T-helper 1 cell treated with Interleukin-12 subunit alpha and Interleukin-12 subunit beta and Interleukin-4 antibody, amounts not matched to agents 30 ng/mL and 1 ng/mL, for 36 hours (primary cell): ENCODE data around the gene DISP3. TPM values are rescaled to one million over a fixed set of nuclear protein-coding genes. Genes with fewer than 3 reads are reported as not detected.

Experiments
- intact Hi-C: fragments of 100-400 bp; cut with micrococcal nuclease; formaldehyde crosslinking; loops from one replicate; pipeline ENCODE4 v1.15.1; 2024
- total RNA-seq: library from RNA; stranded (reverse); gene quantifications from 2 replicates; pipeline ENCODE4 v1.2.3, GENCODE V29; 2022

DISP3 gene
- total RNA-seq, 1 donor from 2014 or later = 0.20 TPM

DNA sequence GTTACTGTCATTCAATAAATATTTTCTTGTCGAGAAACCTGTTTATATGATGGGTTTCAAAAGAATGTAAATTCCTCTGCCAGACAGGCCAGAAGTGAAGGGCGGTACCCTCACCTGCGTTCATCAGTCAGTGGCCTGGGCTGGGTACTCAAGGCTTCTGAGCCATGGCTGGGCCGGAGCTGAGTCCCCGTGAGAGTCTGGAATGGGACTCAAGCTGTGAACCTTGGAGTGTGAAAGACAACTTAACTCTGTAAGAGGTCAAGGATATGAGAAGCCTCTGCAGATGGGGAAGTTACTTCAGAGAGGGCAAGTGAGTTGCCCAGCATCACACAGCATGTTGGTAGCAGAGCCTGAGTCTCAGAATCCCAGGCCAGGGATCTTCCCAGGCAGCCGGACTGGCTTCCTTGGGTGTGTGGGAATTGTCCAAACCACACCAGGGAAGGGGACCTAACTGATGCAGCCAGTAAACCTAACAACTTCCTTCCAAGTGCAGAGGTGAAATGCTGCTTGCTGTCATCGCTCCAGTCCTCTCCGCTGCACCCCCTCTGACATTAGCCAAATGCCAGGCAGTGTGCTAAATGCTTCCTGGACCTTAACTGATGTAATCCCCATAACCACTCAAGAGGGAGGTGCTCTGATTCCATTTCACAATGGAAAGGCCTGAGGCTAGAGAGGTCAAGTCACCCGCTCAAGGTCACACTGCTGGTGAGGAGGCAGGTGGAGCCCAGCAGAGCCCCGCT, 4.8 kb downstream of the DISP3 start:
- intact Hi-C loops = no loop called here

DNA sequence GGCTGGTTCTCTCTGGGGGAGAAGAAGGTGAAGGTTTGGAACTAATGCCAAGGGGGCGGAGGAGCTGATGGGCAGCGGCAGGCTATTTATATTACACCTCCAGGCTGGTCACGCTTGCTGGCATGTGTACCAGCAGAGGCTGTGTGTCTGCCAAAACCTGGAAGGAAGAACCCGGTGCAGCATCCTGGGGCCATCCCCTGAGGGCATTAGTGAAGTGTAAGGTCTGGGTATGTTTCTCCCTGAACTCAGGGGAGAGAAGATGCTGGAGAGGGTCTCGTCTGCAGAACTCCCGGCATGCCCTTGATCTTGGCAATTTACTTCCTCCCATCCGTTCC, 5.3 kb downstream of the DISP3 start:
- intact Hi-C loops = no loop called here

DNA sequence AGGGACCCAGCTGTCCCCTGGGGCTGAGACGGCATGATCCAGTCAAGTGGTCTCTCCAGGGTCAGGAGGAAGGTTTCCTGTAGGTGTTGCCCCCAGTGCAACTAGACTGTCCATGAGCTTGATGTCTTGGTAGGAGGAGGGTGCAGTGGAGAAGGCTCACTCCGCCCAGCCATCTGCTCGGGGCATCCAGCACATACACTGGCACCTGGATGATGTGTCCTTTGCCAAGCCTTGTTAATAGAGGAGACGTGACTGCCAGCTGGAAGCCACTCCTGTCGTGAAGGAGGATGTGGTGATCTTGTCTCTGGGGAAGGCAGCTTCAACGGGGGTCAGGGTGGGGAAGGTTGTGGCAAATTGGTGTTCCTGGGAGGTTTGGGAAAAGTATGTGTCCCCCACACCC, 6.2 kb downstream of the DISP3 start:
- intact Hi-C loops = no loop called here

DNA sequence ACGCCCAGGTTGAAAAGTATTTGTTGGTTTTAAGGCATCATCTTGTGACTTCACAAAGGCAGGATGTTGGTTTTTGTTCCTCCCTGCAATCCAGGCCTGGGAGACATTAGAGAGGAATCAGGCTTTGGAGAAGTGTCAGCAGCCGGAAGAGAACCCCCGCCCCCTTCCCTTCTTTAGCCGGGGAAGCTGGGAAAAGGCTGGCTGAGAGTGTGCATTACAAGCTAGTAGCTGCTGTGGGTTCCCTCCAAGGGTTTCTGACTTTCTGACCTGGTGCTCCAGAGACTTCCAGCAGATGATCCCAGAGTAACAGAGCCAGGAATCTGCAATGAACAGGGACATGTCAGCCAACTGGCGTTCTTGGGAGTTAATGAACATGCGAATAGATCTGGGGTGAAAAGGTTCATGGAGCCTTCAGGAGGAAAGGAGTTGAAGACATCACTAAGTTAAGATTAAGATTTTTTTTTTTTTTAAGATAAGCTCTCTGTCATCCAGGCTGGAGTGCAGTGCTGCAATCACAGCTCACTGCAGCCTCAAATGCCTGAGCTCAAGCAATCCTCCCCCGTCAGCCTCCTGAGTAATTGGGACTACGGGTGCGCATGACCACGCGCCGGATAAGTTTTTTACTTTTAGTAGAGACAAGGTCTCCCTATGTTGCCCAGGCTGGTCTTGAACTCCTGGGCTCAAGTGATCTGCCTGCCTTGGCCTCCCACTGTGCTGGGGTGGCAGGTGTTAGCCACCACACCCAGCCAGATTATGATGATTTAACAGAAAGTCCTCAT, 7.5 kb downstream of the DISP3 start:
- intact Hi-C loops = no loop called here

DNA sequence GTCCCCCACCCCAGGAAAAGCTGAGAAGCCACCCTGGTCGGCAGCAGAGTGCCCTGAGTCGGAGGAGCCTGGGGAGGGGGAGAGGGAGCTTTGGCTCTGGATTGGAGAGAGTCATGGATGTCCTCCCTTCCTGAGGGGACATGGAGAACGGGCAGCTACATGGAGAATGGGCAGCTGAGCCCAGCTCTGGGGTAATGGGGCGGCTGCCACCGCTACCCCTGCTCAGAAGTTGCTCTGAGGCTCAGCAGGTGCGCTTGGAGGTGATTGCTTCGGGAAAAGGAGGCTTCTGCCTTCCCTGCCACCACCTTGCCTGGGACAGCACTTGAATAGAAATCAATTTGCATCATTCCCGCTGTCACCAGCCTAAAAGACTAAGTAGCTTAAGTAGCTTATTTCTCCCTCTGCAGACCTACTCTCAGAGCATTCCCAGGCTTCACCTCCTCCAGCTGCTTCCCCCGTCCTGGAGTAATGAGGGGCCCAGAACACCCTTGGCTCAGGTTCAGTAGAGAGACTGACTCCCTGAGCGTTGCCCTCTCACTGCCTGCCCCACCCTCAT, 8.3 kb downstream of the DISP3 start:
- intact Hi-C loops = no loop called here

DNA sequence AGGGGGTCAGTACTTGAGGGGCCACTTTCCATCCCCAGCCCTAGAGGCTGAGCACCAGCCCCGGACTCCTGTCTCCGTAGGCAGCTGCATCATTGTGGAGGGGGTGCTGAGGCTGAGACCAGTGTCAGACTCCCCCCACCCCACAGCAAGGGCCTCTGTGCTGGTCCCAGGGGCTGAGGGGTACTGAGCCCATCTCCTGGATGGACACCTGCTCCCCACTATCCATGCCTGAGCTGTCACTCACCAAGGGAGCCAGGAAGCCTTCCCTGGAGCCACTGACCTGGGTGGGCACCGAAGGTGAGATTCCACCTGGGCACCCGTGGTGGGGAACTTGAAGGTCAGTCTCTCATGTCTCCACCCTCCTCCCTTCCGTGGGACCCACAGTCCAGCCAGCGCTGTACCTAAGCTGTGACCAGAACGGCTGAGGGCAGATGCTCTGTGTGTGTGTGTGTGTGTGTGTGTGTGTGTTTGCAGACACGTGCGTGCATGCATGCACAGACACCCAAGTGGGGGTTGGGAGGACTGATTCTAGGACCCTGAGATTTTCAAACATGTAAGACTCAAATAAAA, 9.3 kb downstream of the DISP3 start:
- intact Hi-C loops = no loop called here

DNA sequence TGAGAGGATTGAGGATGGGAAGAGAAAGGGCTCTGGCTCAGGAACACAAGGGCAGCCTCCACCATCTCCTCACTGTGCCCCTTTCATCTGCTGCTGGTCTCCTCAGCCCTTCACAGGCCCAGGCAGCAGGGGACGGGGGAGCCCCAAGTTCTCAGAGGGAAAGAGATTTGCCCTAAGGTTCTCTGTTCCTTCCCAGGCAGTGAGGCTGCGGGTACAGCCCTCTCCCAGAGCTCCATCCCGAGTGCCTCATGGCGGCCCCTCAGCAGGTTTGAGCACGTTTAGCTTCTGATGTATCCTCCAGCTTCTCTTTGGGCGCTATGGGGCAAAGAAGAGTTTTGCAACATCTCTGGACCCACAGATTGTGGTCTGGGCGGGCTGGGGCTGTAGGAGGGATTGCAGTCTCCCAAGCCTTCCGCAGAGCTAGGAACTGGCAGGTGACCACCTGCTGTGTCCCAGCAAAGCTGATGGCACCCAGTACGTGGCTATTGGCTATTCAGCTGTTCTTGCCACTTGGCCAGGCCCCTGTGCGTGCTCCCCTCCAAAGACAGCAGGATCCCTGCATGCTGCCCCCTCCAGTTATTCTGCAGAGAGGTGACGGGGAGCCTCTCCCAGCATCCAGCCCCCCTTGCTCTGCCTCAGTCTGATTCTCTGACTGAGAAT, 10.1 kb downstream of the DISP3 start:
- intact Hi-C loops = no loop called here

DNA sequence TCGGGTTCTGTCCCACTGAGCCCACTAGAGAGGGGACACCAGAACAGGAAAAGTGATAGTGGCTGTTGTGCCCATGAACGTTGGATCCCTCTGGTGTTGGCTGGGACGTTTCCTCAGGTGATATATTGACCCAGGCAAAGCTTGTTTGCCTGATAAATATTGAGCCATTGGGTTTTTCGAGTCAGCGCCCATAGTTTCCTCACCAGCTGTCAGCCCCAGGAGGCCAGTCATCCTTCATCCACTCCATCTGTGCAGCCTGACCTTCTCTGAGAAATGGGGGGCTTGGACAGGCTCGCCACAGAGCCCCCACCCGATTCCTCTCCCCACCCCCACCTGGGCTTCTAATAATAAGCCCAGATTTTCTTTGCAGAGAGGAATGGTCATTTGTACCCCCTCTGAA, 13.3 kb downstream of the DISP3 start:
- intact Hi-C loops = no loop called here

DNA sequence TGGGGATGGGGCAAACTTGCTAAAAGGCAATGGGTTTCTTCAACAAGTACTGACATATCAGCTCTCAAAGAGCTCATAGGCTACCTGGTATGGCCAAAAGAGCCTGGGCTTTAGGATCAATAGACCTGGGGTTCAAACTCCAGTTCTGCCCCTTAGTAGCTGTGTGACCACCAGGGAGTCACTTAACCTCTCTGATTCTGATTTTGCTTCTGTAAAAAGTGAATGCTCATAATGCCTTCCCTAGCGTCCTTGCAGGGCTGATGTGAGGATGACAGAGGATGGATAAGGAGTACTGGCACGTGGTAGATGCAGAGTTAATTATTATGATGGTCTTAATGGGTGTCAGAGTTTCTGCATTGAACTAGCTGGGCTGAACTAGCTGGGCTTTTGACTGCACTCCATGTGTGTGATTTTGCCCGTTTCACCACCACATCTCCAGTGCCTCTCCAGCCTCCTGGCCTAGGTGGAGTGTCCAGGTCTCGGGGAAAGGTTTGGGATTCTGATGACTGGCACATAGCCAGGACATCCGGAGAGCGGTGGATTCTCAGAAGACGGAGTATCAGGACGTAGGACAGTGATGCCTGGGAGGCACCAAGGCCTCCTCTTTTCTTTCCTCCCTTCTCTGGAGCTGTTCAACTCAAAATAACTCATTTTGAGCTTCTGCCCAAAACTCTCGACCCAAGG, 15.2 kb downstream of the DISP3 start:
- intact Hi-C loops = no loop called here

DNA sequence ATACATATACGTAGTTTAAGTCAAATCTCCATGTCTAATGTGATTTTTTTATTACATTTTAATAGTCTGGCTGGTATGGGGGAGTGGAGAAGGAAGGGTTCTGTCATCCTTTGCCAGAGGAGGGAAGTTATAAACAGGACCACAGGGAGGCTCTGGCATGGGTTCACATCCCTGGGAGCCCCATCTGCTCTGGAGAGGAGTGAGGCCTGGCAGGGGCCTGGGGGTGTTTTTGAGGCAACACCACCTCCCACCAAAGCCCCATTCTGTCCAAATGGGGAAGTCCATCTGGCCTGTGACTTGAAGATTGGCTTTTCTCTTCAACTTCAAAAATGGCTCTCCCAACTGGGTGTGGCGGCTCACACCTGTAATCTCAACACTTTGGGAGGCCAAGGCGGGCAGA, 15.8 kb downstream of the DISP3 start:
- intact Hi-C loops = no loop called here

DNA sequence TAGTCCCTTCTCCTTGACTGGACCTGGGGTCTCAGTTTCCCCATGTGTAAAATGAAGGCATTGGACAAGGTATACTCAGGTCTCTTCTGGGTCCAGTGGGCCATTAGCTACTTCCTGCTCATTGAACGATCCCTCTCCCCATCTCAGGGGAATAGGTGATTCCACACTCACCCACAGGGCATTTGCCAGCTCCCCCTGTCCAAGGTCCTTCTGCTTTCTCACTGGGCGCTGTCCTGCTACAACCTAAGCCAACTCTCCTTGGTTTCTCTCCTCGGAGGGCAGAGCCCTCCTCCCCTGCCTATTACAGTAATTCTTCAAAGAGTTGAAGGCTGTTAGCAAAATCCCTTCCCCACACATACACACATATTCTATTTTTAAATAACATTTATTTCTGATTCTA, 16.6 kb downstream of the DISP3 start:
- intact Hi-C loops = no loop called here

DNA sequence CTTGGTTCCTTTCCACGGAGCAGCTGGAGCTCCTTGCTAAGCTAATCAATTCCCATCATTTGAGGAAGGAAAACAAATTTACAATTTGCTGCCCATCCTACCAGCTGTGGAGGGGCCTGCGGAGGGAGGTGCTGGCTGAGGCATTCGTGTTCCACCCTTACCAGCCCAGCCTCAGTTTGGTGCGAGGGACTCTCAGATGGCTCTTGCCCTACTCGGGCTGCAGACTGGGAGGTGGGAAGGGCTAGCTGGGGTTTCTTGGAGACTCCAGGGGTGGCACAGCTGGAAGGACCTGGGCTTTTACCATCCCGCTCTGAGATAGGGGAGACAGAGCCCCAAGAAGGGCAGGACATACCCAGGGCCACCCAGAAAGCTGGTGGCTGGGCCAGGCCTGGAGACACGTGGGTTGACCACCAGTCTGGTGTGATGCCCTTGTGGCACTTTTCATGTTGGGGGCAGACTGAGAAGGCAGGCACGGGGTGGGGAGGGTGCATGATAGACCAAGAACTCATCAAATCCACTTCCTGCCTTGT, 17.7 kb downstream of the DISP3 start:
- intact Hi-C loops = no loop called here

DNA sequence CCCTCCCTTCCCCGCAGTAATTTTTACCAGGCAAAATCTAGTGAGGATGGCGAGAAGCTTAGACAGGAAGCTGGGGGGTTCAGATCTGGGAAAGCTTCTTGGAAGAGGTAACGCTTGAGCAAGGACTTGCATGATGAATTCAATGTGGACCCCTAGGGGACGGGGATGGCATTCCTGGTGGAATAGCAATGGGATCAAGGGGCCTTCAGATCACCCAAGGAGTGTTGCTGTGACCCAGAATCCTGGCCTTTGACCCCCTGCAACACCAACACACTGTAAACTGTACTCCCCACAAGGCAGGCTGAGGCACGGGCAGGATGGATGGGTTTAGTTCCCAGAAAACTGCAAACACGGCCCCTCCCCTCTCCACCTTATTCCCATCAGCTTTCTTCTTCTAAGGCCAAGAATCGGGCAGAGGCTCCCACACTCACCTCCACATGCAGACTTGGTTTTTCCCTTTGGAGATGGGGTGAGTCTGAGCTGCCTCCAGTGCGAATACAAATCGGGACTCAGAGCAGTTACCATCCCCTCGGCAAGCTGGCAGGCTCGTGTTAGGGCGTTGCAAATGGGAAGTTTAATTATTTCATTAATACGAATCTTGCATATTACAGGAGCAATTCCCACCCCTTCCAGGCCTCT, 20.1 kb downstream of the DISP3 start:
- intact Hi-C loops = no loop called here

DNA sequence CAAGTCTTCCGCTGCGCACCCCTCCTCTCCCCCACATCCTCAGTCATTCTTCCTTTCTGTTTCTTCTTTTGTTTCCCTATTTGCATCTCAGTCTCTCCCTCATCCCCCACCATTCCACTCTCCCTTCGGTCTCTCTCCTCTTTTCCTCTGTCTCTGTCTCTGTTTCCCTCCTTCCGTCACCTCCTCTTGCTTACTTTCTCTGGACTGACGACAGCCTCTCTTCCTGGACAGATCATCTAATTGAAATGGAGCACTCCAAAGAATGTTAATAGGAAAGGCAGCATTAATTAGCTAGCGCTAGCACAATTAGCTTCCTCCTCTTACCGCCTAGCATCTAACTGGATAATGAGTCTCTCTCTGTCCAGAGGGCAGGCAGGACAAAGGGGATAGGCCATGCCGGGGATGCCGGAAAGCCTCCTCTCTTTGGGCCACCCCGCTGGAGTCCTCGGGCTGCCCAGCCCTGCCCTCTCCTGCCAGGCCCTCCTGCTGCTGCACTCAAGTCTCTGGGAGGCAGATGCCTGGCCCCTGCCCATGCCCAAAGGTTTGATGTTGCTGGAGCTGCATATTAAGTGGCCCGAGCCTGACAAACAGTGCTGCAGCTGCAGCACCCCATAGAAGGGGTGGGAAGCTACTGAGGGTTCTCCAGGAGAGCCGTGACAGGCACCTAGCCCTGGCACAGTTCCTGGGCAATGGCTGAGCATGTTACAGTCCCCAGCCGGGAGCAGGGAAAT, 20.8 kb downstream of the DISP3 start:
- intact Hi-C loops = no loop called here

DNA sequence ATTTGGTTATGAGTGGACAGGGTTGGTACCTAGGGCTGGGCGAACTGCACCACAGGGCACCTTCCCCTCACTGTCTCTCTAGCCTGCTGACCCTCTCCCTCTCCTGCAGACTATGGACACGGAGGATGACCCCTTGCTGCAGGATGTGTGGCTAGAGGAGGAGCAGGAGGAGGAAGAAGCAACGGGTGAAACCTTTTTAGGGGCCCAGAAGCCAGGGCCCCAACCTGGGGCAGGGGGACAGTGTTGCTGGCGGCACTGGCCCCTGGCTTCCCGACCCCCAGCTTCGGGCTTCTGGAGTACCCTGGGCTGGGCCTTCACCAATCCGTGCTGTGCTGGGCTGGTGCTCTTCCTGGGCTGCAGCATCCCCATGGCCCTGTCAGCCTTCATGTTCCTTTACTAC, 21.9 kb downstream of the DISP3 start:
- intact Hi-C loops = no loop called here

DNA sequence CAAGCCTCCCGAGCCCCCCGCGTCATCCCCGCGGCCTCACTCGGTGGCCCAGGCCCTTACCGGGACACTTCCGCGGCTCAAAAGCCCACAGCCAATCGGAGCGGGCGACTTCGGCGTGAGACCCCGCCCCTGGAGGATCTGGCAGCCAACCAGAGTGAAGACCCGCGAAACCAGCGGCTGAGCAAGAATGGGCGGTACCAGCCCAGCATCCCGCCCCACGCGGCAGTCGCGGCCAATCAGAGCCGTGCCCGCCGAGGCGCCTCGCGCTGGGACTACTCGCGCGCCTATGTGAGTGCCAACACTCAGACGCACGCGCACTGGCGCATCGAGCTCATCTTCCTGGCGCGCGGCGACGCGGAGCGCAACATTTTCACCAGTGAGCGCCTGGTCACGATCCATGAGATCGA, 22.5 kb downstream of the DISP3 start:
- intact Hi-C loops = no loop called here

DNA sequence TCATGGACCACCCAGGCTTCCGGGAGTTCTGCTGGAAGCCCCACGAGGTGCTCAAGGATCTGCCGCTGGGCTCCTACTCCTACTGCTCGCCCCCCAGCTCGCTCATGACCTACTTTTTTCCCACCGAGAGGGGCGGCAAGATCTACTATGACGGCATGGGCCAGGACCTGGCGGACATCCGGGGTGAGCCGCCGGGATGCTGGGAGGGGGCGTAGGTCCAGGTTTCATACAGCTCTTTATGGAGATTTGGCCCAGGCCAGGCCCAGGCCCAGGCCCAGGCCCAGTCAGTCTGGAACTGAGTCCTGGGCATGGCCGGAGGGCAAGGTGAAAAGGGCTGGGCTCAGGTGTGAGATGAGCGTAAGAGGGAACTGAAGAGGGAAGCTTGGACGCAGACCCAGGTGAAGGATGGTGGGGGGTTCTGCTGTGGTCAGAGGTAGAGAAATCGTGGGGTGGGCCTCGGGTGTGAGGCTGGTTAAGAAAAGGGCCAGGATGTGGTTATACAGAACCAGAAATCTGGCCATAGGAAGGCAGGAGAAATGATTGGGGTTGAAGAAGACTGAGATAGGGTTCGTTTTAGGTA, 23.0 kb downstream of the DISP3 start:
- intact Hi-C loops = no loop called here

DNA sequence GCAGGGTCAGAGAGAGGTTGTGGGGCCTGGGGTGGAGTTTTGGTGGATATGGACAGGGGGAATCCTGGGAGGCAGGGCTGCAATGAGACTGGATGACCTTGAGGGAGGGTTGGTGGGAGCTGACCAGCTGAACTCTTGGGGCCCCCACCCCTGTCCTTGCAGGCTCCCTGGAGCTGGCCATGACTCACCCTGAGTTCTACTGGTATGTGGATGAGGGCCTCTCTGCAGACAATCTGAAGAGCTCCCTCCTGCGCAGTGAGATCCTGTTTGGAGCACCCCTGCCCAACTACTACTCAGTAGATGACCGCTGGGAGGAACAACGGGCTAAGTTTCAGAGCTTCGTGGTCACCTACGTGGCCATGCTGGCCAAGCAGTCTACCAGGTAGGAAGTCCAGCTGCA, 23.6 kb downstream of the DISP3 start:
- intact Hi-C loops = no loop called here

DNA sequence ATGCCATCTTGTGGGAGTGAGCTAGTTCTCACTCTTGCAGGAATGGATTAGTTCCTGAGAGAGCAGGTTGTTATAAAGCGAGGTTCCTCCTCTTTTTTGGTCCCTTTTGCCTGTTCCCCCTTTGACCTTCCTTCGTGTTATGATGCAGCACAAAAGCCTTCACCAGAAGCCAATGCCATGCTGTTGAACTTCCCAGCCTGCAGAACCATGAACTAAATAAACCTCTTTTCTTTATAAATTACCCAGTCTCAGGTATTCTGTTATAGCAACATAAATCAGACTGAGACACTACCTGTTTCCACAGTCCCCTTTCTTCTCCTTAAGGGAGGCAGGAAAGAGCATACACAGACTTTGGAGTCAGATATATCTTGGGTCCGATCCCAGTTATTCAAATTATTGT, 25.6 kb downstream of the DISP3 start:
- intact Hi-C loops = no loop called here
